NCI-H128 (cell line): ENCODE measurements around the gene NUDC.
A peak's percentile ranks its signal among the peaks of the same experiment; 100 is the strongest.
"Not testable (repeated sequence)": the region's sequence is repeated elsewhere in the genome, so short reads cannot be mapped to it uniquely, and the experiment has no call there.

Experiments used
- DNase-seq: peaks from one replicate; lab custom pipeline; 2025; ENCODE audit not compliant: unreplicated experiment; lab: John Stamatoyannopoulos, UW

The NUDC gene

DNA sequence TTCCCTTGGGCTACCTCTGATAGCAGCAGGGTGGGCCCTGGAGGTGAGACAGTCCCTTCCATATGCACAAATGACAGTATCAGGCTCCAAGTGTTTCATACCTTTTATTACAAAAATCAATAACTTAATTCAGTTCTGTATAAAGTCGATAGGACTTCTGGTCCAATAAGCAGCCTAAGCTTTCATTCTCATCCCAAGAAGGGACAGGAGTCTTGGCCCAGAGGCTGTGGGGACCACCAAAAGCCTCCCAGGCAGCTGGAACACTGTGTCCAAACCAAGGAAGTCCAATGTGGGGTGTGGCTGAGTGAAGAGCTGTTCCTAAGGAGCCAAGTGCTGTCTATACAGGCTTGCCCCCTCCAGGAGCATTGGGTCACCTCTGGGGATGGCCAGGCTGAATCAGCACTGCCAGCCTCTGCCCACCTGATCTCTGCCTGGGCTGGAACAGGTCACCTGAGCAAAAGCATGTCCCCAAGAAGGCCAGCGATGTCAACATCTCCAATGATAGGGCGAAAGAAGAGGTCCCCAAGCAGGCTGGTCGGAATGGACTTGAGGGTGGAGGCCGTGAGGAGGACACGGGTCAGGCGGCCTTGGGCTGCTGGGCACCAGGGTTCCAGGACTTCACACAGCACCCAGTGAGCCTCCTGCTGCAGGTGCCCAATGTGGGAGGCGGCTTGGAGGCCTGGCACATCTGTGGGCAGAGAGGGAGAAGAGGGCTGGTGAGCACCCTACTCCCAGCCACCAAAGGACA, 10.0 kb upstream of the NUDC start:
- DNase-seq: no peak

DNA sequence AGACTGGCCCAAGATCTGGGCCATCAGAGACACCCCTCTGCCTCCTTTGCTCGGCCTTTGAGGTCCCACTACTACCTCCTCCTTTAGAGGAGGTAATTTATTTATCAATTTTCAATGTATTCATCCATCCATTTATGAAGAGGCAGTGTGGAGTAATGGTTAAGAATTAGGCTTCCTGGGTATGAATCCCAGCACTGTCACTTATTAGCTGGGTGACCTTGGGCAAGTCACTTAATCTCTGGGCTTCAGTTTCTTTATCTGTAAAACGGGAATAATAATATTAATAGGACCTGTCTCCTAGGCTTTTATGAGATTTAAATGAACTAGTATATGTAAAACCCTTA, 9.4 kb upstream of the NUDC start:
- no peak for DNase-seq

GRCh38 chr1:26913389-26913753, 8.2 kb upstream of the NUDC start:
- DNase-seq: no peak

GRCh38 chr1:26913754-26914619, 7.6 kb upstream of the NUDC start, which contains the start of gene NR0B2:
NR0B2 (minus strand) TSS chr1:26913975; CDS start chr1:26913940, 35 bp downstream.
- DNase-seq: peak; percentile 95

DNA sequence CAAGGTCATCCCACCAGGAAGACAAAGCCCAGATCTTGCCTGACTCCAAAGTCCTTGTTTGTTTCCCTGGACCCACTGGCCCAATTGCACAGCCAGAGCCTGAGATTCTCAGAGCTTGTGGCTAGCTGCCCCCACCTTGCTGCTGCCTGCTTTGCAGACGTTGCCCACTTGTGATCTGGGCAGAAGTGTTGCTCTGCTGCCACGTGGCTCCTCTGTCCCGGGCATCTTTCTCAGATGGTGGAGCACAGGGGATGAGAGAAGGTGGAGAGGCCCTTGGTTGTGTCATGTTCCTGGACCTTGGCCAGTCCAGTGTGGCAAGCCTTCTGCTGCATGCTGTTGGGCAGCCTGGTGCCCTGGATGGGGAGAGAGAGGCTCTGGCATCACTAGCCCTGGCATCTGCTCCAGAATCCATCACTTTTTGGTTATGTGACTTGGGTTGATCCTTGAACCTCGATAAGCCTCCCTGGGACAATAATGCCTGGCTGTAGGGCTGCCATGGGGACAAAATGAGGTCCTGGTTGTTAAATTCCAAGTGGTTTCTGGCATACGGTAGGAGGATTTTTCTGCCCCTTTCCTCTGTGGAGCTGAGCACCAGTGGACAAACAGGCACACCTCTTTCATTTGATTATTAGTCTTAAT, 6.2 kb upstream of the NUDC start:
- DNase-seq: no peak

GRCh38 chr1:26921126-26921539, 410 bp upstream of the NUDC start:
- no peak for DNase-seq

DNA sequence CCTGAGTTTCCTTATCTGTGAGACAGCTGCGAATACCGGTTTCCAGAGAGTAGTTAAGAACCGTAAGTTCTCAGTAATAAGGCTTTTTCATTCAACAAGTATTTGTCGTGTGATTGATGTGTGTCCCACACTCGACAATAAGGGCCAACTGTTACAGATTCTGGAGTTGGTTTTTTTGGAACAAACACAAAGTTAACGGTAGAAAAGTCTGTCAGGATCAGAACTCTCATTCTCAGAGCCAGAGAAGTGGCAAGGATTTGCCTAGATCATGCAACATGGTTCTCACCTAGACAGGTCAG, 837 bp downstream of the NUDC start:
- no peak for DNase-seq

- no peak for DNase-seq
Observed at GRCh38 chr1:26922901-26923300, 1.4 kb downstream of the NUDC start.

GRCh38 chr1:26923711-26924110, 2.2 kb downstream of the NUDC start:
- no peak for DNase-seq

- no peak for DNase-seq
Observed at GRCh38 chr1:26932531-26932930, 11.0 kb downstream of the NUDC start.

DNA sequence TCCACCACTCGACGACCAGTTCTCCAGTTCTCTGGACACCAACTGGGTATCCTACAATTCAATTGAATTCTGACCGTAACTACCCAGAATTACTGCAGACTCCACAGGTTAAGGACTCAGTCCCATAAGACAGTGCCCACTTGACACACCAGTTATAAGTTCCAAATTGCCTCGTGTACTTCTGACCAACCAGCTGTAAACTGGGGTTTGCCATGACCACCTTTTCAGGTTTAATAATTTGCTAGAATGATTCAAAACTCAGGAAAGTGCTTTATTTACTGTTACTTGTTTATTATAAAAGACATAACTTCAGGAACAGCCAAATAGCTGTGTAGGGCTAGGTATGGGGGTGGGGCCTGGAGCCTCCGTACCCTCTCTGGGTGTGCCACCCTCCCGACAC, 15.3 kb downstream of the NUDC start:
- no peak for DNase-seq

GRCh38 chr1:26938004-26938658, 16.6 kb downstream of the NUDC start:
- no peak for DNase-seq

DNA sequence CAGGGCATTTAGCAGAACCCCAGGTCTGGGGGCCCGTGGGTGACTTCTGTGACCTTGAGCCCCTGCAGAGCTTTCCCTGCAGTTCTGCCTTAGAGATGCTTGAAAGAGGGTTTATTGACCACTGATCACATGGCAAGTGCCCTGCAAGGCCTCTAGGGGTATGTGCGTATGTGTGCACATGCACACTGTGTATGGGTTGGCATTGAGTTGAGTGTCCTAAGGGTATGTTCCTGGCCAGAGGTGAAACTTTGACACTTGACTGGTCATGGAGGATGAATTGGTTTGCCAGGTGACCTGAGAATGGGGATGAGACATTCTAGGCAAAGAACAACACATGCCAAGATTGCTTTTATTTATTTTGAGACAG, 17.1 kb downstream of the NUDC start:
- DNase-seq: no peak

DNA sequence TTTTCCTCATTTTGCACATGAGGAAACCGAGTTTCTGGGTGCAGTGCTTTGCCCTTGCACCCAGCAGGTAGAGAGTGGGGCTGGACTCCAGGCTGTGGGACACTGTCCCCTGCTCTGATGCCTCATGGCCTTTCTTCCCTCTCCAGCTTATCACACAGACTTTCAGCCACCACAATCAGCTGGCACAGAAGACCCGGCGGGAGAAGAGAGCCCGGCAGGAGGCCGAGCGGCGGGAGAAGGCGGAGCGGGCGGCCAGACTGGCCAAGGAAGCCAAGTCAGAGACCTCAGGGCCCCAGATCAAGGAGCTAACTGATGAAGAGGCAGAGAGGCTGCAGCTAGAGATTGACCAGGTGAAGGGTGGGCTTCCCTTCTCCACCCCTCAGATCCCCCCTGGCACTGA, 19.8 kb downstream of the NUDC start:
- DNase-seq: no peak

DNA sequence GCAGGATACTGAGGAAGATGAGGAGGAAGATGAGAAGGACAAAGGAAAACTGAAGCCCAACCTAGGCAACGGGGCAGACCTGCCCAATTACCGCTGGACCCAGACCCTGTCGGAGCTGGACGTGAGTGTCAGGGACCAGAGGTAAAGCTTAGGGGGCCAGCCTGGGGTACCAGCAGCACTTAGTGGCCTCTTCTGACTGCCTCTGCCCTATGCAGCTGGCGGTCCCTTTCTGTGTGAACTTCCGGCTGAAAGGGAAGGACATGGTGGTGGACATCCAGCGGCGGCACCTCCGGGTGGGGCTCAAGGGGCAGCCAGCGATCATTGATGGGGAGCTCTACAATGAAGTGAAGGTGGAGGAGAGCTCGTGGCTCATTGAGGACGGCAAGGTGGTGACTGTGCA, 21.1 kb downstream of the NUDC start:
- DNase-seq: no peak

- no peak for DNase-seq
Observed at GRCh38 chr1:26945138-26945537, 23.6 kb downstream of the NUDC start.

DNA sequence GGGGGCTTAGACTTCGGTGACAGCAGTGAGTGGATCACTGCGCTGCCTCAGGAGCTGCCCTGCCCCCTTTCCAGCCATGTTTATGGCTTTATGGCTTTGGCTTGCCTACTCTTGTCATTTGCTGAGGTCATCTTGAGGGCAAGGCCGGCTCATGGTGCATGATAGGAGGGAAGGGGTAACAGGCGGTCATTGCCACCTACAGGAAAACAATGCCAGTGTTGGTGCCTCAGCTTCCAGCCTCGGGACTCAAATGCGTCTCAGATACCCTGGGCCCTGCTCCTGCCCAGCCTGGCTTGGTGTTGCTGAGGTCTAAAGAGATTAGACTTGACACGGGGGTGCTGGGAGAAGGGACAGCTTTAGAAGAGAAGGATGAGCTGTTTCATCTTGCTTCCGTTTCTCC, 24.2 kb downstream of the NUDC start:
- no peak for DNase-seq

DNA sequence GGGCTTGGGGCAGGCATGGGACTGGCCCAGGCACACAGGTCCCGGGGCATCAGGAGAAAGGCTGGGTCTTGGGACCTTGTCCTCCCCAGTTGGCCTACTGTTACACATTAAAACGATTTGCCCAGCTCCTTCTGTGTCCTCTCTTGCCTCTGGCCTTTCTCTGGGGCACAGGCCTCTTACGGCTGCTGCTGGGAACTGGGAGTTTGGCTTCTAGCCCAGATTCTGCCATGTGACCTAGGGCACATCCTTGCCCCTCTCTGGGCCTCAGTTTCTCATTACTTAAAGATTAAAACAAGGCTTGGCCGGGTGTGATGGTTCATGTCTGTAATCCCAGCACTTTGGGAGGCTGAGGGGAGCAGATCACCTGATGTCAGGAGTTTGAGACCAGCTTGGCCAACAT, 24.7 kb downstream of the NUDC start:
- no peak for DNase-seq

- DNase-seq: not testable (repeated sequence)
Observed at GRCh38 chr1:26948725-26949057, 27.1 kb downstream of the NUDC start.

GRCh38 chr1:26949266-26949925, 27.9 kb downstream of the NUDC start:
- no peak for DNase-seq

- no peak for DNase-seq
Observed at GRCh38 chr1:26949926-26950319, 28.4 kb downstream of the NUDC start.
